GM19023 (cell line): ENCODE results near the gene L3MBTL1.

Experiments used
- ATAC-seq: cut with Tn5 transposase; IDR thresholded peaks from one replicate; pipeline ENCODE4 v1.9.1; 2021; ENCODE audit warnings: mild to moderate bottlenecking, moderate library complexity; ENCODE audit not compliant: unreplicated experiment

The L3MBTL1 gene

GRCh38 chr20:43507150-43508080 lies at the start of gene L3MBTL1:
TSS of gene L3MBTL1 (plus strand) at chr20:43507697. CDS start at chr20:43513504, 5,807 bp downstream.
- no peak for ATAC-seq

- ATAC-seq: peak; percentile 8
These were observed 49.0 kb upstream of the L3MBTL1 start for GRCh38 chr20:43458422-43458924.

DNA sequence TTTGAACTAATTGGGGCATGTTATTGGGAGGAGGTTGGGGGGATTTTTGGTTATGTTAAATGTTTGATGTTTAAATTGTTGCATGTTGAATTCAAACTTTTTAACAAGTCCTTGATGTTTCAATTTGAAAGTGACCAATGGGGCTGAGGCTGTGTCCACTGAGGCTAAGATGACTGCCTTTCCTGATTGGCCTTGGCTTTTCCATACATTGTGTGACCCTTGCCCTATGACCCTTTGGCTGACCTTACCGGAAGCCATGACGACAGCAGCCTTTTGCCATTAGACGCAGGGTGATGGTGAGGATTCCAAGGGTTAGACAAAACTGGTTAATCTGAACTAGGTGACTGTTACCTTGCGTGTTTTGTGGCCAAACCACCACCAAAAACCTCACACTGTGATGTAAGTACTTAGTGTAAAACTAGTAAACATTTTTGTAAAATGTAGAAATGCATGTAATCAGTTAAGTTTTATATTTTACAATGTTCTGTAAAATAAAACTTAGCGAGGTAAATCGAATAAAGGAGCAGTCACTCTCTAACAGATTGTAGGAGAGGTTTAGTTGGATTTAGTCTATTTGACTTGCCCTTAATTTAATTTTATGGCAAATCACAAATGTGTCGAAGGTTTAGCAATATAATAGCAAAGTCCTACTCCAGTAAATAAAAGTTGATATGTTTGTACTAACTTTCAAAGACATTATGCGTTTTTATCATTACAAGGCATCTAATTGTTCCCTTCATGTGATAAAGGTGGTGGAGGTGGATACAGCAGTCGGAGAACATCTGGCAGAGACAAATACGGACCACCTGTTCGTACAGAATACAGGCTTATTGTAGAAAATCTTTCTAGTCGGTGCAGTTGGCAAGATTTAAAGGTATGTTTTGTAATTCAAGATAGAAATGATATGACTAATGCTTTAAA lies 48.2 kb upstream of the L3MBTL1 start:
- ATAC-seq: no peak

DNA sequence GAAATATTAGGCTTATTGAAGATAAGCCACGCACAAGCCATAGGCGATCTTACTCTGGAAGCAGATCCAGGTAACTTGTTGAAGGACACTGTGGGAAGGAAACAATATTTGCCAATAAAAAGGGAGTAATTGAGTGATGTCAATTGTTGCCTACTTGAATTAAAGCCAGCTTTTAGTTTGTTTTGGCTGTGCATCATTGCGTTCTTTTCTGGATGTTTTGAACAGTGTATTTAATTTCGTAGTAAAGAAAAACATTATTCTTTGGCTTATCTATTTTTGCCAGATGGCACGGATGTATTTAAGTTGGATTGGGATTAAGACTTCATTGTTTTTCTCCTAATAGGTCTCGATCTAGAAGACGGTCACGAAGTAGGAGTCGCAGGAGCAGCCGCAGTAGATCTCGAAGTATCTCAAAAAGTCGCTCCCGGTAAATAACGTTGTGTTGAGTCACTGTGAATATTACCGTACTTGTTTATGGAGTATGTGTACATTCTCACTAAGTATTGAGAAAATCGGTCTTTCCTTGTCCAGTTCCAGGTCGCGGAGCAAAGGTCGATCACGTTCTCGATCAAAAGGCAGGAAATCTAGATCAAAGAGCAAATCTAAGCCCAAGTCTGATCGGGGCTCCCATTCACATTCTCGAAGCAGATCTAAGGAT lies 47.2 kb upstream of the L3MBTL1 start:
- ATAC-seq: no peak

DNA sequence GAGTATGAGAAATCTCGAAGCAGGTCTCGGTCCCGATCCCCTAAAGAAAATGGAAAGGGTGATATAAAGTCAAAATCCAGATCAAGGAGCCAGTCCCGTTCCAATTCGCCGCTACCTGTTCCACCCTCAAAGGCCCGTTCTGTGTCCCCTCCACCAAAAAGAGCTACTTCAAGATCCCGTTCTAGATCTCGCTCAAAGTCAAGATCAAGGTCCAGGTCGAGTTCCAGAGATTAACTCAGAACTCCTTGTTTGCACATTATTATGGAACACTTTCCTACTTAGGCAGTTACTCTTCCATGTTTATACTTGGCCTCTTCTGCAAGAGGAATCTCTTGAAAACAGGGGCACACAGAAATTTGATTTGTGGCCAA lies 46.7 kb upstream of the L3MBTL1 start:
- ATAC-seq: no peak

- no peak for ATAC-seq
These were observed 45.4 kb upstream of the L3MBTL1 start for GRCh38 chr20:43461894-43462659.

GRCh38 chr20:43462660-43463526 lies 44.6 kb upstream of the L3MBTL1 start:
- ATAC-seq: no peak

GRCh38 chr20:43463527-43464218 lies 43.8 kb upstream of the L3MBTL1 start:
- ATAC-seq: no peak

DNA sequence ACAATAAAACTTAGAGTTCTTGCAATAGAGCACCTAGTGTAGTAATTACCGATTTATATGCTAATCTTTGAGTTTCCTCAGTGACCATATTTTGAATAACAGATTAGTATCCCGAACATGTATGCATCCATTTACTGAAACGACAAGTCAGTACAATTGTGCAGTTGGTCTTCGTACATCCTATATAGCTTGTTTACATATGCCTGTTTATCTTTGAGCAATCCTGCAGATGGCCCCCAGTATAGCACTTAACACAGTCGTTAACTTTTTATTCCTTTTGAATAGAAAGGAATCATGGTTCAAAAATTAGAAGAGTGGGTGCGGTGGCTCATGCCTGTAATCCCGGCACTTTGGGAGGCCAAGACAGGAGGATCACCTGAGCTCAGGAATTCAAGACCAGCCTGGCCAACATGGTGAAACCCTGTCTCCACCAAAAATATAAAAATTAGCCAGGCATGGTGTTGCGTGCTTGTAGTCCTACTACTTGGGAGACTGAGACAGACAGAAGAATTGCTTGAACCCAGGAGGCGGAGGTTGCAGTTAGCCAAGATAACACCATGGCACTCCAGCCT lies 43.2 kb upstream of the L3MBTL1 start:
- ATAC-seq: no peak

GRCh38 chr20:43465625-43465943 lies 41.9 kb upstream of the L3MBTL1 start:
- ATAC-seq: no peak

DNA sequence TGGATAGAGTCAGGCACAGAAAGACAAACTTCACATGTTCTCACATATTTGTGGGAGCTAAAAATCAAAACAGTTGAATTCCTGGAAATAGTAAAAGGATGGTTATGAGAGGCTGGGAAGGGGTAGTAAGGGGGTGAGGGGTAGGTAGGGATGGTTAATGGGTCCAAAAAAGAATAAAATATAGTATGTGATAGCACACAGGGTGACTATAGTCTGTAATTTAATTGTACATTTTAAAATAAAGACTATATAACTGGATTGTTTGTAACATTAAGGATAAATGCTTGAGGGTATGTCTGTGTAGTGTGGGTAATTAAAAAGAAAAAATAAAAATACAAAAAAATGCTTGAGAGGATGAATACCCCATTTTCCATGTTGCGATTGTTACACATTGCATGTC lies 39.9 kb upstream of the L3MBTL1 start:
- ATAC-seq: no peak

DNA sequence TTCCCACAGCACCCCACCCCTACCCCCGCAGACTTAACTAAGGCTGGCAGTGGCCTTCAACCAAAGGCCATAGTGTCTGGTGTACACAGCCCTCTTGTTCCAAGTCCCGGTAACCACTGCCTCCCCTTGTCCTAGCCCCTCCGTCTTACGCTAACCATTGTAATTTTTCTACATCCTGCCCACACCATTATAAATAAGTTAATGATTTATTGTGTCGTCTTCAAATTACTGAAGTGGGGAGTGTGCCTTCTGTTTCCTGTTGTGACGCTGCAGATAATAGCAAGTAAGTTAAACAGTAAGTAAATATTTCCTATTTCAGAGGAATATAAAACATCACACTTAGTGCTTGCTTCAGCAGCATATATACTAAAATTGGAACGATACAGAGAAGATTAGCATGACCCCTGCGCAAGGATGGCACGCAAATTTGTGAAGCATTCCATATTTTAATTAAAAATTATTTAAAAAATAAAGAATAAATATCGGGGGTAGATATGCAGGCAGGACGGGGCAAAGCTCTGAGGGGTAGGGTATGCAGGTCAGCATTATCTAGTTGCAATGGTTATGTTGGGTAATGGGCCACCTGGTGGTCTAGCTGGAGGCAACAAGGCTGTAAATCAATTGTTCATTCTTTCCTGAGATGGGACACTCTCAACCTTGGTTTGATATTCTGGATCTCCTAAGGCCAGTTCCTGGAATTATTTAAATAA lies 34.7 kb upstream of the L3MBTL1 start:
- ATAC-seq: no peak

DNA sequence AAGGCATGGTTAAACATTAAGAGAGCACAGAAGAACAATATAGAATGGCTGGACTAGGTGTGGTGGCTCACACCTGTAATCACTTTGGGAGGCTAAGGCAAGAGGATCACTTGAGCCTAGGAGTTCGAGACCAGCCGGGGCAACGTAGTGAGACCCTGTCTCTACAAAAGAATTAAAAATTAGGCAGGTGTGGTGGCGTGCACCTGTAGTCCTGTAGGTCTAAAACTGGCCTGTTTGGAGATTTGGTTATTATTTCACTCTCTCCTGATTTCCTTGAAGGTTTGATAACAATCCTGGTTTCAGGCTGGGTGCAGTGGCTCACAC lies 34.2 kb upstream of the L3MBTL1 start:
- ATAC-seq: no peak

DNA sequence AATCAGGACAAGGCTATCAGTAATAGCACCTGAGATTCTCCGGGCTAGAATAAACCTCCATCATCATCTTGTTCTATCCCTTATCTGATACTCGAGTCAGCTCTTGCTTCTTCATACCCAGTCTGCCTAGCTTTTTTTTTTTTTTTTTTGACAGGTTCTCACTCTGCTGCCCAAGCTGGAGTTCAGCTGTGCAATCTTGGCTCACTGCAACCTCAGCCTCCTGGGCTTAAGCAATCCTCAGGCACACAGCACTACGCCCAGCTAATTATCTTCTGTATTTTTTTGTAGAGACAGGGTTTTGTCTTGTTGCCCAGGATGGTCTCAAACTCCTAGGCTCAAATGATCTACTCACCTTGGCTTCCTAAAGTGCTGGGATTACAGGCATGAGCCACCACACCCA lies 30.3 kb upstream of the L3MBTL1 start:
- no peak for ATAC-seq

DNA sequence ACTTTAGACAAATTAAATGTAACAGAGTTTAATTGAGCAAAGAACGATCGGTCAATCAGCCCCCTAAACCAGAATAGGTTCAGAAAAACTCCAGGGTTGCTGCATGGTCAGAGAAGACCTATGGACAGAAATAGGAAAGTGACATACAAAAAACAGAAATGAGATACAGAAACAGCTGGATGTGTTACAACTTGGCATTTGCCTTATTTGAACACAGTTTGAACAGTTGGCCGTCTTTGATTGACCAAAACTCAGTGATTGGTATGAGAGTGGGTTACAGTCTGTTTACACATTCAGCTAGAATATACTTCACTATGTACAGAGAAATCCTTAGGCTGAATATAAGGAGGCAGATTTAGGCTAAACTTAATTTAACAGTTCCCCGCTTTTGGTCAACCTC lies 29.9 kb upstream of the L3MBTL1 start:
- no peak for ATAC-seq

DNA sequence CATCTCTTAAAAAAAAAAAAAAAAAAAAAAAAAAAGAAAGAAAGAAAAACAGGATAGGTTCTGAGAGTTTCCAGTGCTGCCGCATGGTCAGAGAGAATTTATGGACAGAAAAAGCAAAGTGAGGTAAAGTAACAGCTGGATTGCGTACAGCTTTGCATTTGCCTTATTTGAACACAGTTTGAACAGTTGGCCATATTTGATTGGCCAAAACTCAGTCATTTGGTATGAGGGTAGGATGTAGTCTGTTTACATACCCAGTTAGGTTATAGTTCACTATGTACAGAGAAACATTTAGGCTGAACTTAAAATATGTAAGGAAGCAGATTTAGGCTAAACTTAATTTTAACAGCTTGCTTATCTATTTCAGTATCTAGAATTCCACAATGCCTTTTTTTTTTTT lies 17.5 kb upstream of the L3MBTL1 start:
- ATAC-seq: no peak

- ATAC-seq: peak; percentile 77
These were observed 15.4 kb upstream of the L3MBTL1 start for GRCh38 chr20:43492101-43492500.

DNA sequence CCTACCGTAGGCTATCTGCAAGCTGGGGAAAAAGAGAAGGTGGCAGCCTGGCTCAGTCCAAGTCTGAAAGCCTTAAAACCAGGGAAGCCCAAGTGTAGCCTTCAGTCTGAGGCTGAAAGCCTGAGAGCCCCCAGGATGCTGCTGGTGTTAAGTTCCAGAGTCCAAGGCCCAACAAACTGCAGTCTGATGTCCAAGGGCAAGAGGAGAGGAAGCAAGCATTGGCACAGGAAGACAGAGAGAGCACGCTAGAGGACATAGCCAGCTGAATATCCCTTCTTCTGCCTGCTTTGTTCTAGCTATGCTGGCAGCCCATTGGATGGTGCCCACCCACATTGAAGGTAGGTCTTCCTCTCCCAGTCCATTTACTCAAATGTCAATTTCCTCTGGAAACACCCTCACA lies 12.1 kb upstream of the L3MBTL1 start:
- ATAC-seq: no peak
